GM18507 (cell line): ENCODE data around the gene RBM33.
"Not testable (repeated sequence)": the region's sequence is repeated elsewhere in the genome, so short reads cannot be mapped to it uniquely, and the experiment has no call there.

Source experiments
- DNase-seq: peaks from one replicate; pipeline ENCODE4 v3.0.0; 2011; ENCODE audit warnings: low read depth; ENCODE audit not compliant: insufficient read length; ENCODE audit errors: extremely low spot score
- FAIRE-seq: peaks from 2 replicates; lab custom pipeline; 2011; peaks lifted over from hg19 to GRCh38; lab: Jason Lieb, UNC

Gene RBM33

GRCh38 chr7:155685070-155685790 is 40.8 kb downstream of the RBM33 start:
- DNase-seq: no peak

GRCh38 chr7:155685791-155686160 is 41.3 kb downstream of the RBM33 start:
- no peak for DNase-seq
- FAIRE-seq: no peak

More at GRCh38 chr7:155685070-155685790, 40.8 kb downstream of the RBM33 start:
- peak; percentile 72 for FAIRE-seq

GRCh38 chr7:155686620-155687324 is 42.3 kb downstream of the RBM33 start:
- not testable (repeated sequence) for FAIRE-seq

GRCh38 chr7:155688237-155688636 is 43.8 kb downstream of the RBM33 start:
- DNase-seq, FAIRE-seq: not testable (repeated sequence)

More at GRCh38 chr7:155686620-155687324, 42.3 kb downstream of the RBM33 start:
- not testable (repeated sequence) for DNase-seq

GRCh38 chr7:155690655-155691054 is 46.2 kb downstream of the RBM33 start:
- not testable (repeated sequence) for DNase-seq, FAIRE-seq

GRCh38 chr7:155692317-155692716 is 47.9 kb downstream of the RBM33 start:
- DNase-seq (no peak), FAIRE-seq (peak; percentile 31)

- DNase-seq (no peak), FAIRE-seq (no peak)
These were observed 49.4 kb downstream of the RBM33 start for GRCh38 chr7:155693826-155694225.

GRCh38 chr7:155694851-155695250 is 50.4 kb downstream of the RBM33 start:
- DNase-seq: no peak
- no peak for FAIRE-seq

GRCh38 chr7:155696747-155697146 is 52.3 kb downstream of the RBM33 start:
- DNase-seq (no peak), FAIRE-seq (no peak)

GRCh38 chr7:155698633-155699032 is 54.2 kb downstream of the RBM33 start:
- DNase-seq (no peak), FAIRE-seq (no peak)

GRCh38 chr7:155699180-155699579 is 54.7 kb downstream of the RBM33 start:
- no peak for FAIRE-seq

GRCh38 chr7:155700847-155701246 is 56.4 kb downstream of the RBM33 start:
- no peak for FAIRE-seq
- DNase-seq: no peak

More at GRCh38 chr7:155699180-155699579, 54.7 kb downstream of the RBM33 start:
- DNase-seq: no peak

- FAIRE-seq: no peak
- DNase-seq: no peak
These were observed 57.6 kb downstream of the RBM33 start for GRCh38 chr7:155701972-155702544.

GRCh38 chr7:155702616-155703015 is 58.2 kb downstream of the RBM33 start:
- DNase-seq: no peak
- FAIRE-seq: no peak

GRCh38 chr7:155705623-155706360 is 61.3 kb downstream of the RBM33 start:
- no peak for FAIRE-seq
- DNase-seq: no peak

- DNase-seq (no peak), FAIRE-seq (no peak)
These were observed 61.9 kb downstream of the RBM33 start for GRCh38 chr7:155706376-155706775.

GRCh38 chr7:155709453-155709852 is 65.0 kb downstream of the RBM33 start:
- no peak for DNase-seq

GRCh38 chr7:155710031-155710430 is 65.6 kb downstream of the RBM33 start:
- DNase-seq: no peak
- FAIRE-seq: no peak

More at GRCh38 chr7:155709453-155709852, 65.0 kb downstream of the RBM33 start:
- FAIRE-seq: peak; percentile 36

GRCh38 chr7:155710530-155710929 is 66.1 kb downstream of the RBM33 start:
- FAIRE-seq (peak; percentile 38), DNase-seq (no peak)

GRCh38 chr7:155711081-155711480 is 66.6 kb downstream of the RBM33 start:
- DNase-seq: no peak
- no peak for FAIRE-seq
